VCaP (cell line): Measurements from ENCODE around the gene CMIP.
"Not testable (repeated sequence)": the region's sequence is repeated elsewhere in the genome, so short reads cannot be mapped to it uniquely, and the experiment has no call there.

Source experiments
- H3K27ac ChIP-seq: fragments of 450-650 bp; 2 replicates; pipeline ENCODE4 v1.5.1; 2017
- TF ChIP-seq, protein P1 (sequence below): fragments of 450-650 bp; conservative IDR thresholded peaks from 2 replicates; pipeline ENCODE4 v1.5.1; 2017; ENCODE audit warnings: mild to moderate bottlenecking, moderate library complexity

The CMIP gene

DNA sequence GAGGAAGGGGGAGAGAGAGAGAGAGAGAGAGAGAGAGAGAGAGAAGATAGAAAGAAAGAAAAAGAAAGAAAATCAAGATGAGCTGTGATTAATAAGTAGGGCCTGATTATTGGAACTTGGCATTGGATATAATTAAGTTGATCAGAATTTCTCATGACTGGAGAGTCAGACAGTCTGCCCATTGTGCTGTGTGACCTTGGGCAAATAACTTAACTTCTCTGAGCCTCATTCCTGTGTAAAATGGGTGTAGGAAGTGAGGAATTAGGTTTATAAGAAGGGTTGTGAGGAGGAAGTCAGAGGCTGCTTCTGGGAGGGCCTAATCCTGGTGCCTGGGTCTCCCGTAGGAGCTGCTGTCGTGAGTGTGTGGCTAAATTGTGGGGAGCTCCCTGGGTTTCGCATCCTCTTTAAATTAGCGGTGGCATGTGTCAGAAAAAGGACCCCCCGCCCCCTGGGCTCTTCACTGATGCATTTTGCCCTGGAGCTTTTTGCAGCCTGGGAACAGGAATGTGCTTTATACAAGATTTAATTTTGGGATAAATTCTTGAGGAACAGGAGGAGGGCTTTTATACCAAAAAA is 76.0 kb downstream of the CMIP start:
- no peak overlapping the region for H3K27ac ChIP-seq
- TF ChIP-seq, protein P1, sequence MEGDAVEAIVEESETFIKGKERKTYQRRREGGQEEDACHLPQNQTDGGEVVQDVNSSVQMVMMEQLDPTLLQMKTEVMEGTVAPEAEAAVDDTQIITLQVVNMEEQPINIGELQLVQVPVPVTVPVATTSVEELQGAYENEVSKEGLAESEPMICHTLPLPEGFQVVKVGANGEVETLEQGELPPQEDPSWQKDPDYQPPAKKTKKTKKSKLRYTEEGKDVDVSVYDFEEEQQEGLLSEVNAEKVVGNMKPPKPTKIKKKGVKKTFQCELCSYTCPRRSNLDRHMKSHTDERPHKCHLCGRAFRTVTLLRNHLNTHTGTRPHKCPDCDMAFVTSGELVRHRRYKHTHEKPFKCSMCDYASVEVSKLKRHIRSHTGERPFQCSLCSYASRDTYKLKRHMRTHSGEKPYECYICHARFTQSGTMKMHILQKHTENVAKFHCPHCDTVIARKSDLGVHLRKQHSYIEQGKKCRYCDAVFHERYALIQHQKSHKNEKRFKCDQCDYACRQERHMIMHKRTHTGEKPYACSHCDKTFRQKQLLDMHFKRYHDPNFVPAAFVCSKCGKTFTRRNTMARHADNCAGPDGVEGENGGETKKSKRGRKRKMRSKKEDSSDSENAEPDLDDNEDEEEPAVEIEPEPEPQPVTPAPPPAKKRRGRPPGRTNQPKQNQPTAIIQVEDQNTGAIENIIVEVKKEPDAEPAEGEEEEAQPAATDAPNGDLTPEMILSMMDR, result no peak

DNA sequence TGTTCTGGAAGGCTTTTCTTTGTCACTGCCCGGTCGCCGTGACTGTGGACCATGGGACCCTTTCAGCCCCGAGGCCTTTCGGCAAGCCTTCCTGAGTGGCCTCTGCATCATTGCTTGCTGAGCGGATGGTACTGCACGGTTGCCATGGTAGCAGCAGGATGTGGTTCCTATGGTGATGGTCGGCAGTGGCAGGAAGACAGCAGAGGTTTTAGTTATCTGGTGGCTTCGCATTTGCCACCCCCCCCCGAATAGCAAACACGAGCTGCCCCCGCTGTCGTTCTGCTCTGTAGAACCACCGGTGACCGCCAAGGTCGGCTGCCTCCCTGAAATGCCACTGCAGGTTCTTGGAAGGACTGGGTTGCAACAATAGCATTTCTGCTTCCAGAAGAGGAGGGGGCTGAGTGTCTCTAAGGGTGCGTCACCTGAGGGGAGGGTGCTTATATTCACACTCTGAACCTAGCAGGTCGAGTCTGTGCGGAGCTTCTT is 76.6 kb downstream of the CMIP start:
- no peak overlapping the region for H3K27ac ChIP-seq
- TF ChIP-seq, protein P1, result no peak

DNA sequence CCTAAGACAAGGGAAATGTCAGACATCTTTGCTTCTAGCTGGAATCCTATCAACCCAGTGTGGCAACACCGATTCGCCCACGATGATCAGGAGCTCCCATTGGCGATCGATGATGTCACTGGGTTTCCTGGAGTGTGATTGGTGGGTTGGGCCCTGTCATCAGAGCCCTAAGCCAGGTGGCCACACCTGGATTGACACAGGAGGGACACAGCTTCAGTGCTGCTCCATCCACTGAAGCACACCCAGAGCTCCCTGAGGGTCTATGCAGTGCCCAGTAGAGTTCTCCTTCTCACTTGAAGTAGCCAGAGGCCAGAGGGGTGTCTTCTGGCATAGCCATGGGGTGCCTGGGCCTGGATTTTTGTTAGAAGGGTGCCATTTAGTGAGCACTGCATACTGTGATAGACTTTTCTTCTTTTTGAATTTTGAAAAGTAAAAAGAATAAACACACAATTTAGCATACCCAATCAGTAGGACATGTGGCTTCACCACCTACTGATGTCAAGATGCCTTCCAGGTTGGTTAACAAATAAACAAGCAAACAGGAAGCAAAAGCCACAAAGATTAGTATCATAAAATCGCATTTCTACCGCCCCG is 77.6 kb downstream of the CMIP start:
- H3K27ac ChIP-seq, result no peak overlapping the region
- TF ChIP-seq, protein P1, result no peak

DNA sequence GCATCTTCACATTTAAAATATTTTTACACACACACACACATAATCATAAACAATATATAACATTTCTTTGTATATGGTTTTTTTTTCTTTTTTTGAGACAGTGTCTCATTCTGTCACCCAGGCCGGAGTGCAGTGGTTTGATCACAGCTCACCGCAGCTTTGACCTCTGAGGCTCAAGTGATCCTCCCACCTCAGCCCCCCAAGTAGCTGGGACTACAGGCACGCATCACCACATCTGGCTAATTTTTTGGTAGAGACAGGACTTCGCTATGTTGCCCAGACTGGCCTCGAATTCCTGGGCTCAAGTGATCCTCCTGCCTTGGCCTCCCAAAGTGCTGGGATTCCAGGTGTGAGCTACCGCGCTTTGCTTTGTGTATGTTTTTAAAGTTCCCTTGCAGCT is 78.2 kb downstream of the CMIP start:
- not testable (repeated sequence) for H3K27ac ChIP-seq

DNA sequence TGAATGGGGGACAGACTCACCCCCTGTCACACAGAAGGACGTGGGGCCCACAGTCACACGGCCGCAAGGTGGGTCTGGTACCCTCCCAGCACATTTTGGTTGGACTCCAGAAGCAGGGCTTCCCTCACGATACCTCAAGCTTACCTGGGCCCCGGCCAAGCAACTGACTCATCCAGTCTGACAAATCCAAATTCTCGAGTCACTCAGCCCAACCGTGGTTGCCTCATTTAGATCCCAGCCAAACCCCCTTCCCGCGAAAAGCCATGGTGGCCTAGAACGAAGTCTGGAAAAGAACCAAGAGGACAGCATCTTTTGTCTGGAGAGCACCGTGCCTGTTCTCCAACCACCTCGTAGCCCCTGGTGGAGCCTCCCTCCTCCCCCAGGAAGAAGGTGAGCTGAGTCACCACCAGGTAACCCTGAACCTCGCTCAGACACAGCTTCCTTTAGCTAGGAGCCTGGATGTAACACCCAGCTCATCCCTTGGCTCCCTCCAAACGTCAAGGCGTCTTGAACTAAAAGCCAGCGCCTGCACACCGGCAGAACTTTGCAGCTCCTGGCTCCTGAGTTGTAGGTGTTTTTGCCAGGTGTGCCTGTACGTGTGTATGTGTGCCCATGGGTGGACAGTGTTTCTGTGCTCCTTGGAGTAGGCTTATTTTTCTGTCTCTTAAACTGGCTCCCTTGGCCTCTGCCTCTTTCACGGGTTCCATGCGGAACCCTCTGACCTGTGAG is 78.9 kb downstream of the CMIP start:
- TF ChIP-seq, protein P1, result no peak
- H3K27ac ChIP-seq, result no peak overlapping the region

DNA sequence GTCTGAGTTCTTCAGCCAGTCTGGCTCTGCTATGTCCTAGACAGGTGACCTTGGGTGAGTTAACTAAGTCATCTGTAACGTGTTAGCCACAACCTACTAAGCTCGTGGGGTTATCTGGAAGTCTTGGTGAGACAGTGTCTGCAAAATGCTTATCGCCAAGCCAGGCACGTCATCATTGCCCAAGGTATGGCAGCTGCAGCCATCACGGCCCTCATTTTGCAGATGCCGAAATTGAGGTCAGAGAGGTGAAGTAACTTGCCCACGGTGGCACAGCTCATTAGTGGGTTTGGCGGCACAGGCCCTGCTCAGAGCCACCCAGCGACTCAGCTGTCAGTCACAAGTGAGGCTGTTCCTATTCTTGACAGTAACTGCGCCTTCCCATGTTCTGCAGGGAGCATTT is 79.8 kb downstream of the CMIP start:
- H3K27ac ChIP-seq, result no peak overlapping the region
- TF ChIP-seq, protein P1, result no peak

DNA sequence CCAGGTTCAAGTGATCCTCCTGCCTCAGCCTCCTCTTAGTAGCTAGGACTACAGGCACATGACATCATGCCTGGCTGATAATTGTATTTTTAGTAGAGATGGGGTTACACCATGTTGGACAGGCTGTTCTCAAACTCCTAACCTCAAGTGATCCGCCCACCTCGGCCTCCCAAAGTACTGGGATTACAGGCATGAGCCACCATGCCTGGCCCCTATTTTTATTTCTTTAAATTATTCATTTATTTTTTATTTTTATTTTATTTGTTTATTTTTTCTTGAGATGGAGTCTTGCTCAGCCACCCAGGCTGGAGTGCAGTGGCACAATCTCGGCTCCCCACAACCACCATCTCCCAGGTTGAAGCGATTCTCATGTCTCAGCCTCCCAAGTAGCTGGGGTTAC is 80.3 kb downstream of the CMIP start:
- H3K27ac ChIP-seq, result not testable (repeated sequence)

DNA sequence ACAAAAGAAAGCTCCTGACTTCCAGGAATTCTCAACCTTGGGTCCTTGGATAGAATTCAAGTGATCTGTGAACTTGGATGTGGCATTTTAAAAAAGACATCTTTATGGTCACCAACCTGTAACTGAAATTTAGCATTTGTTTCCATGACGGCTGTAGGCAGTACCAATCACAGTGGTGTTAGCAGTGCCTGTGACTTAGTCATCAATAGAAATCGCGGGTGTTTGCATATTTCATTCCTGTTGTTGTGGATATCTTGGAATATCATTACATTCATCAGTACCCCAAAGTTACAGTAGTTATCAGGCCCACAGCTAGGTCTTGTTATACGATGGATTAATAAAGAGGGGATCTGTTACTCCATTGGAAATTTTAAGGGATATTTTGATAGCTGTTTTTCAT is 81.6 kb downstream of the CMIP start:
- no peak overlapping the region for H3K27ac ChIP-seq
- TF ChIP-seq, protein P1, result no peak
